Left colon (tissue), 2 donors: Measurements from ENCODE around the gene YES1. TPM values are rescaled to one million over a fixed set of nuclear protein-coding genes. Genes with fewer than 3 reads are reported as not detected.

Source experiments
- ATAC-seq: fragments of 200-7000 bp; cut with Tn5 transposase; one replicate; pipeline ENCODE4 v1.9.1; 2020; ENCODE audit warnings: mild to moderate bottlenecking, moderate library complexity
- DNase-seq, 2 donors: peaks; one replicate each; pipeline ENCODE4 v3.0.0-alpha.2; 2020
- intact Hi-C, 2 donors: fragments of 100-400 bp; cut with DNase I in 1 of 2; cut with micrococcal nuclease in 1 of 2; formaldehyde crosslinking; loops; one replicate each; pipeline versions ENCODE4 v1.11.2 to v1.14.0; 2022; cut with DNase I, micrococcal nuclease
- total RNA-seq, 2 donors: library from RNA; stranded (reverse); fragmentation: NEBNext Ultra II Directional; extraction: Animal tissue kit (Norgen Biotek cat#: 25700); gene quantifications; one replicate each; pipeline ENCODE4 v1.2.1, GENCODE V29; 2021
- donor health status: DM: no; HTN: no; CAD: no.
- donor health status: DM: yes; HTN: yes; CAD: no.

YES1 gene
- total RNA-seq, 2 donors from 2014 or later = 64.7 to 74.6 TPM

DNA sequence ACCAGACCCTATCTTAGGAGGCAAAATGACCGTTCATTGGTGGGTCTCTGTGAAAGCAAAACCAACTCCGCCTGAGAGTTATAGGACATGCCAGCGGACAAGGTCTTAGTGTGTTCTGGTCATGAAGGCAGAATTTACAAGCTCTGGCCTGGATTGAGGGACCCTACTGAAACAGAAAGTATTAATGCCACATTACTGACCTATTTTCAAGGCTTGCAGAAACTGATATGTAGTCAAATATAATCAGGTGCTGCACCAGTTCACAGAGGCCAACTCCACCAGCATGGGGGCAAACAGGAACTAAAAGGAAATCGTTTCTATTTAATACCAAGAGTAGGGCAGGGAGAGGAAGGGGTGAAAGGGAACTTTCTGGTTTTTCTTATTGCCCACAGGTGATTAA is 134.9 kb downstream of the YES1 start:
- DNase-seq (no peak), ATAC-seq (no peak)
- intact Hi-C loops = no loop called here

DNA sequence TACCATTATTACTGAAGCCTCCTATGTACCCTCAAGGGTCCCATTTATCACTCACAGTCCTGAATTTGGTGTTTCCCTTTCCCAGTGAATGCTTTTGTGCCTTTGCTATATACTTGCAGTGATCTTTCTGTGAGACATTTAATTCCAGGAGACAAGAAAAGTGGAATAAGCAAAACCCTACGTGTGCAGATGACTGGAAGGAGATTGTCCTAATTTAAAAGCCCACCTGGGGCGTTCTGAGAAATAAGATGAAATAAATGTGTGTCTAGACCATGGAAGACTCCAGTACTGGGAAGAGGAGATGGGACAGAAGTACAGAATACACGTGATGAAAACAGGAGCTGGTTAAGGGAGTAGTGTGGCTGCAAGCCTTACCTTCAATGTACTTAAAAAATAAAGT is 135.3 kb downstream of the YES1 start:
- no peak for DNase-seq
- intact Hi-C loops = no loop called here
- no peak for ATAC-seq

DNA sequence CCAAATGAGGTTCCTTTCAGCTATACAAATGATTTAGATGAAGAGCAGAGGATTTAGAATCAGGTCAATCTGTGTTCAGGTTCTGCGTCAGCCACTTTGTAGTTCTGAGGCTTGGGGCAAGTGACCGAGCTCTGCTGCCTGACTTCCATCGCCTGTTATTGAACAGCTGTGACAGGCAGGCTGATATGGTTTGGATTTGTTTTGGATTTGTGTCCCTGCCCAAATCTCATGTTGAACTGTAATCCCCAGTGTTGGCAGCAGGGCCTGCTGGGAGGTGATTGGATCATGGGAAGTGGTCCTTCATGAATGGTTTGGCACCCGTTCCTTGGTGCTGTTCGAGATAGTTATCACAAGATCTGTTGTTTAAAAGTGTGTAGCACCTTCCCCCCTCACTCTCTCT is 136.0 kb downstream of the YES1 start:
- intact Hi-C loops = no loop called here
- DNase-seq = no peak
- no peak for ATAC-seq

DNA sequence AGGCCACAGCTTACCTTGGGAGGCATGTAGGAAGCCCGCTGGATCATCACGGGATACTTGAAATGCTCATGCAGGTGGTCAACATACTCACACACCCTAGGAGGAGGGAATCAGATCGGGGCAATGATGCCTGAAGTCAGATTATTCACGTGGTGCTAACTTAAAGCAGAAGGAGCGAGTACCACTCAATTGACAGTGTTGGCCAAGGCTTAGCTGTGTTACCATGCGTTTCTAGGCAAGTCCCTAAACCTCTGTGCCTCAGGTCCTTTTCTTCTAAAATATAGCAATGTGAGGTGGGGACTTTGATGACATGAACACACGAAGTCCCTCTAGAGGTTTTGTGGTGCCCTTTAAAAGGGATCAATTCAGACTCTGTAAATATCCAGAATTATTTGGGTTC is 136.7 kb downstream of the YES1 start:
- no peak for ATAC-seq
- intact Hi-C loops = no loop called here

DNA sequence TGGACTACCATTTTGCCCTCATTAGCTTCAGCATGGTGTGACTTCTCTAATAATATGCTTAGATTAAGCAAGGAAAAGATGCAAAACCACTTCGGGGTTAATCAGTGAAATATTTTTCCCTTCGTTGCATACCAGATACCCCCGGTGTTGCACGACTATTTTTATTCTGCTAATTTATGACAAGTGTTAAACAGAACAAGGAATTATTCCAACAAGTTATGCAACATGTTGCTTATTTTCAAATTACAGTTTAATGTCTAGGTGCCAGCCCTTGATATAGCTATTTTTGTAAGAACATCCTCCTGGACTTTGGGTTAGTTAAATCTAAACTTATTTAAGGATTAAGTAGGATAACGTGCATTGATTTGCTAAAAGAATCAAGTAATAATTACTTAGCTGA is 138.3 kb downstream of the YES1 start:
- intact Hi-C loops = no loop called here
- no peak for ATAC-seq
- DNase-seq = no peak

More for the DNA sequence above, 136.7 kb downstream of the YES1 start:
- DNase-seq = no peak

DNA sequence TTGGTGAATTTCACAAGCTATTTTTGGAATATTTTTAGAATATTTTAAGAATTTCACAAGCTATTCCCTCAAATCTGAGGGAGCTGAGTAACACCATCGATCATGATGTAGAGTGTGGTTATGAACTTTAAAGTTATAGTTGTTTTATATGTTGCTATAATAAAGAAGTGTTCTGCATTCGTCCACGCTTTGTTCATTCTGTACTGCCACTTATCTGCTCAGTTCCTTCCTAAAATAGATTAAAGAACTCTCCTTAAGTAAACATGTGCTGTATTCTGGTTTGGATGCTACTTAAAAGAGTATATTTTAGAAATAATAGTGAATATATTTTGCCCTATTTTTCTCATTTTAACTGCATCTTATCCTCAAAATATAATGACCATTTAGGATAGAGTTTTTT is 138.7 kb downstream of the YES1 start:
- no peak for ATAC-seq
- intact Hi-C loops = no loop called here
- no peak for DNase-seq

Other genes starting within 250 kb of the YES1 start
- gene CETN1, start 231.9 kb downstream of the YES1 start, total RNA-seq = not detected
- not detected for gene CLUL1, start 215.3 kb downstream of the YES1 start, total RNA-seq
- gene TYMS, start 154.6 kb downstream of the YES1 start, total RNA-seq = 10 to 100 TPM; 10.5 to 29.3 TPM
- 10 to 100 TPM; 66.3 to 92.0 TPM for gene ENOSF1, start 99.6 kb downstream of the YES1 start, total RNA-seq
- under 1 TPM; 0.21 to 0.75 TPM for gene ADCYAP1, start 92.6 kb upstream of the YES1 start, total RNA-seq